Kidney (tissue), 14 donors: ENCODE data around the gene PIP4K2A. TPM values are rescaled to one million over a fixed set of nuclear protein-coding genes. Genes with fewer than 3 reads are reported as not detected.

Source experiments
- DNase-seq, 5 donors: peaks; one replicate each; pipeline ENCODE4 v3.0.0-alpha.2; 2013 to 2020
- FAIRE-seq: peaks from 2 replicates; lab custom pipeline; 2012; peaks lifted over from hg19 to GRCh38; lab: Jason Lieb, UNC
- H3K27ac ChIP-seq, 2 donors: one replicate each; pipeline ENCODE4 v1.7.0; 2013; ENCODE audit warnings: low read depth in 2 of 2, low read length in 2 of 2, inconsistent platforms in 1 of 2
- H3K27me3 ChIP-seq: one replicate; pipeline ENCODE4 v1.7.1; 2013; ENCODE audit warnings: low read length, inconsistent platforms; ENCODE audit not compliant: control insufficient read depth, insufficient read depth
- H3K36me3 ChIP-seq, 3 donors: one replicate each; pipeline versions ENCODE4 v1.7.0 to v1.7.1; 2013; ENCODE audit warnings: low read length in 3 of 3, control low read depth in 1 of 3, inconsistent platforms in 1 of 3; ENCODE audit not compliant: insufficient read depth in 3 of 3, control insufficient read depth in 2 of 3
- H3K4me1 ChIP-seq, 3 donors: one replicate each; pipeline versions ENCODE4 v1.7.0 to v1.7.1; 2013; ENCODE audit warnings: low read length in 3 of 3, inconsistent platforms in 1 of 3, low read depth in 1 of 3; ENCODE audit not compliant: control insufficient read depth in 2 of 3, insufficient read depth in 2 of 3
- H3K4me3 ChIP-seq, 3 donors: one replicate each; pipeline versions ENCODE4 v1.7.0 to v1.8.1; 2013; ENCODE audit warnings: low read length in 3 of 3, control low read depth in 1 of 3, inconsistent platforms in 1 of 3
- H3K9ac ChIP-seq, 3 donors: one replicate each; pipeline versions ENCODE4 v1.7.0 to v1.7.1; 2013; ENCODE audit warnings: low read length in 3 of 3, control low read depth in 1 of 3, inconsistent platforms in 1 of 3
- H3K9me3 ChIP-seq, 3 donors: one replicate each; pipeline versions ENCODE4 v1.7.0 to v1.7.1; 2013; ENCODE audit warnings: low read length in 3 of 3, control low read depth in 1 of 3, inconsistent platforms in 1 of 3; ENCODE audit not compliant: control insufficient read depth in 2 of 3, insufficient read depth in 1 of 3
- intact Hi-C: fragments of 100-400 bp; cut with DNase I; formaldehyde crosslinking; loops from one replicate; pipeline ENCODE4 v1.11.1; 2022
- polyA plus RNA-seq: library from polyadenylated mRNA; stranded (reverse); fragments of 350-450 nt; fragmentation: Illumina TruSeq; extraction: RNeasy Lipid Tissue Mini Kit (QIAGEN cat#74804); gene quantifications from one replicate; pipeline ENCODE4 v1.2.3, GENCODE V29; 2014; ENCODE audit warnings: low read depth, low replicate concordance; ENCODE audit not compliant: insufficient read depth
- total RNA-seq: library from RNA; stranded (reverse); fragmentation: NEBNext Ultra II Directional; extraction: Animal tissue kit (Norgen Biotek cat#: 25700); gene quantifications from one replicate; pipeline ENCODE4 v1.2.1, GENCODE V29; 2021
- TF ChIP-seq, protein P1 (sequence below): IDR thresholded peaks from 3 replicates; pipeline ENCODE4 v1.5.1; 2012; ENCODE audit warnings: mild to moderate bottlenecking, moderate library complexity, borderline replicate concordance; ENCODE audit not compliant: insufficient read depth; ENCODE audit errors: extremely low read depth
- donor health status: control.
- donor health status: control.
- donor health status: control.
- donor health status: control.
- donor health status: control.
- donor health status: DM: yes; HTN: yes; CAD: no.
- donor health status: Normal renal cell carcinoma (clear cell type).

Gene PIP4K2A
- total and polyA plus RNA-seq, 2 donors from 2014 or later: 12.2 to 54.6 TPM

DNA sequence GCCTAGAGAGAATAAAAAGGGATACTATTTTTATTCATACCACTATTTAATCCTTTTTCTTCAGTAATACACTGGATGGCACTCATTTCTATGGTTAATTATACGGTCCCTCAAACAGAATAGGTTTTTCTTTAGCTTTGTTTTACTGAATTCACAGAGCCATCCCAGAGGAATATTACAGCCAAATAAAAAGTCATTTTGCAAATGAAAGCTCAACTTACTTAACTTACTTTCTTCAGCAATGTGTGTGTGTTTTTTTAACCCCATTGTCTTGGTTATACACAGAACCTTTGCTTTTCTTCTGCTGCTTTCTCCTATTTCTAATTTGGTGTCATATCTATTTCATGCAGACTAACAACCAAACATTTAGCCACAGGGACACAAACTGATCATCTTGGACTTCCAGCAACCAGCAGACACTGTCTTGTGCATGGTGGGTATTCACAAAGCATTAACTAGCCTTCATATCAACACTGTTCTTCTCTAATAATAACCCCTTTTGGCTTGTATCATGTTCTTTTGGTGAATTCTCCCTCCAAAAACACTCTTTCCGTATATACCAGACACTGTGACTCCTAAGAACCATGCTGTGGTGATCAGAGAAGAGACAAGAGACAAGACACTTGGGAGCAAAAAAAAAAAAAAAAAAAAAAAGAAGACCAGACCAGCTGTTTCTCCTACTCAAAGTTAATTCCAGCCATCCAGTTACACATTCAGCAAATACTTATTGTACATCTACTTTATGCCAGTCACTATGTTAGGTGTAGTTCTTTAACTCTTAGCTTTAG lies 40.4 kb downstream of the PIP4K2A start:
- Histone ChIP-seq H3K9ac (no peak overlapping the region), H3K27me3 (no peaks in the 10 kb centered on the region), H3K9me3 (no peaks in the 10 kb centered on the region), H3K4me3 (no peak overlapping the region), H3K27ac (no peak overlapping the region), H3K4me1 (peaks cover 0 to 4% (median 3%) of the 10 kb centered on the region in 3 donors), H3K36me3 (no peaks in the 10 kb centered on the region)
- no peak for FAIRE-seq
- TF ChIP-seq, protein P1, sequence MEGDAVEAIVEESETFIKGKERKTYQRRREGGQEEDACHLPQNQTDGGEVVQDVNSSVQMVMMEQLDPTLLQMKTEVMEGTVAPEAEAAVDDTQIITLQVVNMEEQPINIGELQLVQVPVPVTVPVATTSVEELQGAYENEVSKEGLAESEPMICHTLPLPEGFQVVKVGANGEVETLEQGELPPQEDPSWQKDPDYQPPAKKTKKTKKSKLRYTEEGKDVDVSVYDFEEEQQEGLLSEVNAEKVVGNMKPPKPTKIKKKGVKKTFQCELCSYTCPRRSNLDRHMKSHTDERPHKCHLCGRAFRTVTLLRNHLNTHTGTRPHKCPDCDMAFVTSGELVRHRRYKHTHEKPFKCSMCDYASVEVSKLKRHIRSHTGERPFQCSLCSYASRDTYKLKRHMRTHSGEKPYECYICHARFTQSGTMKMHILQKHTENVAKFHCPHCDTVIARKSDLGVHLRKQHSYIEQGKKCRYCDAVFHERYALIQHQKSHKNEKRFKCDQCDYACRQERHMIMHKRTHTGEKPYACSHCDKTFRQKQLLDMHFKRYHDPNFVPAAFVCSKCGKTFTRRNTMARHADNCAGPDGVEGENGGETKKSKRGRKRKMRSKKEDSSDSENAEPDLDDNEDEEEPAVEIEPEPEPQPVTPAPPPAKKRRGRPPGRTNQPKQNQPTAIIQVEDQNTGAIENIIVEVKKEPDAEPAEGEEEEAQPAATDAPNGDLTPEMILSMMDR: no peak
- intact Hi-C loops: no loop called here
- no peak for DNase-seq

DNA sequence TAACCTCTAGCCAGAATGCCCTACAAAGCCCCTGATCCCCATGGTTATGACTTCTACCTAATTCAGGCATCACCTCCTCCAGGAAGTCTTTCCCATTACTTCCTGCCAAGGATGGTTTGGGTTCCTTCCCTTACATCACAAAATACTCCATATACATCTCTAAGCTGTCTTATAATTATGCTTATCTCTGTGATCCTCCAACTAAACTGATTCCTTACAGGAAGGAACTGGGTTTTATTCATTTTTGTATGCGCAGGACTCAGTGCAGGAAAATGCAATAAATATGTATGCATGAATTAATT lies 41.3 kb downstream of the PIP4K2A start:
- H3K27me3 ChIP-seq: no peaks in the 10 kb centered on the region
- DNase-seq (no peak), FAIRE-seq (no peak)
- intact Hi-C loops: no loop called here
- no peaks in the 10 kb centered on the region for H3K36me3 ChIP-seq
- peak overlapping the region in 1 of 2 donors; percentile 41 for H3K27ac ChIP-seq
- no peak overlapping the region for H3K9ac ChIP-seq
- TF ChIP-seq, protein P1: no peak
- no peak overlapping the region for H3K4me3 ChIP-seq
- H3K4me1 ChIP-seq: peaks cover 0 to 4% (median 3%) of the 10 kb centered on the region in 3 donors
- H3K9me3 ChIP-seq: no peaks in the 10 kb centered on the region

DNA sequence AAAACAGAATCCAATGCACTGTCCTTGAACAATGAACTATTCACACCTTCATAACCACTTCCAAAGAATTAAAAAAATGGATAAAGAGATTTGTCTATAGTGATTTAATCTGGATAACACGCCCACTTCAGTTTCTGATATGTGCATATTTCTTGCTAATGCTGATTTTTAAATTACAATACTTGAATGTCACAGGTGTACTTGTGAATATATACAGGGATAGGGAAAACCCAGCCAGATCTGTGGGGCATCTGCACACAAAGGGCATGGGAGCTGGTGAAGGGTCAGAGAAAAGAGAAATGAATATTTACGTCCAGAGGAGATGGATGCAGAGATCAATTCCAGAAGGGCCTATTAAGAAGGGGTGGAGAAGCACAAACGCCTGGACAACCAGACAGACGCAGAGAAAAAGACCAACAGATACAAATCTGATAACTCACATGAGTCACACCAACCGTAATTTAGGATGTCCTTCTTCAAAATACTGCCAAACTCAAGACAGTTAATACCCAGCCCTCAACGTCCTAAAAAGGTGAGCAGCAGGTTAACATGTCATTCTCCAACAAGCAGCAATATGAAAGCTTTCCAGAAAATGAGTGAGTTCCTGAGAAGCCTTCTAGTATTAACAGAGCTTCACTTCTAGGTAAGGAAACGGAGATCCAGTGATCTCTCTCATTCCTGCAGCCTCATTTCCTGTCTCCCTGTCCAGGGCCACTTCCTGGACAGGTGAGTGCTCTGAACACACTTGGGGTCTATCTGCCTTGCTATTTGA lies 41.9 kb downstream of the PIP4K2A start:
- intact Hi-C loops: no loop called here
- DNase-seq: no peak
- Histone ChIP-seq H3K36me3 (no peaks in the 10 kb centered on the region), H3K27me3 (no peaks in the 10 kb centered on the region), H3K9me3 (no peaks in the 10 kb centered on the region), H3K27ac (peak overlapping the region in 1 of 2 donors; percentile 41), H3K9ac (no peak overlapping the region), H3K4me3 (no peak overlapping the region), H3K4me1 (peaks cover 0 to 4% (median 3%) of the 10 kb centered on the region in 3 donors)
- FAIRE-seq: no peak
- TF ChIP-seq, protein P1: no peak
